ENCODE results near the gene TSPO2. TPM values are rescaled to one million over a fixed set of nuclear protein-coding genes. Genes with fewer than 3 reads are reported as not detected.

TSPO2 gene
- polyA plus RNA-seq, 1 donor (not counting 4 experiments of a cell fraction or from before 2014, with no cell fraction given): not detected

GRCh38 chr6:41074692-41075436 lies 32.6 kb downstream of the TSPO2 start:
- TF ChIP-seq, protein P1, sequence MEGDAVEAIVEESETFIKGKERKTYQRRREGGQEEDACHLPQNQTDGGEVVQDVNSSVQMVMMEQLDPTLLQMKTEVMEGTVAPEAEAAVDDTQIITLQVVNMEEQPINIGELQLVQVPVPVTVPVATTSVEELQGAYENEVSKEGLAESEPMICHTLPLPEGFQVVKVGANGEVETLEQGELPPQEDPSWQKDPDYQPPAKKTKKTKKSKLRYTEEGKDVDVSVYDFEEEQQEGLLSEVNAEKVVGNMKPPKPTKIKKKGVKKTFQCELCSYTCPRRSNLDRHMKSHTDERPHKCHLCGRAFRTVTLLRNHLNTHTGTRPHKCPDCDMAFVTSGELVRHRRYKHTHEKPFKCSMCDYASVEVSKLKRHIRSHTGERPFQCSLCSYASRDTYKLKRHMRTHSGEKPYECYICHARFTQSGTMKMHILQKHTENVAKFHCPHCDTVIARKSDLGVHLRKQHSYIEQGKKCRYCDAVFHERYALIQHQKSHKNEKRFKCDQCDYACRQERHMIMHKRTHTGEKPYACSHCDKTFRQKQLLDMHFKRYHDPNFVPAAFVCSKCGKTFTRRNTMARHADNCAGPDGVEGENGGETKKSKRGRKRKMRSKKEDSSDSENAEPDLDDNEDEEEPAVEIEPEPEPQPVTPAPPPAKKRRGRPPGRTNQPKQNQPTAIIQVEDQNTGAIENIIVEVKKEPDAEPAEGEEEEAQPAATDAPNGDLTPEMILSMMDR (optimal IDR thresholded peaks at IDR 0.05 in 1 of 3, IDR thresholded peaks at IDR 0.05 in 1 of 3, conservative IDR thresholded peaks at IDR 0.05 in 1 of 3; ENCODE audit: extremely low read depth in 1 of 3, insufficient read depth in 2 of 3, low read length in 3 of 3): no peak
- no peak for TF ChIP-seq EZH2 (IDR thresholded peaks at IDR 0.05; ENCODE audit: low read length)
- Histone ChIP-seq H2AFZ (ENCODE audit: control insufficient read depth, low read length) (no peak overlapping the region), H3K9me3 (ENCODE audit: control insufficient read depth, low read depth, low read length) (no peaks in the 10 kb centered on the region), H3K27me3 (ENCODE audit: control insufficient read depth, extremely low read depth, insufficient read depth, low read length) (no peaks in the 10 kb centered on the region), H3K9me1 (ENCODE audit: control insufficient read depth, extremely low read depth, insufficient read depth, low read length) (no peaks in the 10 kb centered on the region), H3K27ac (ENCODE audit: control insufficient read depth, insufficient read depth, low read length) (peak overlapping the region; percentile 87), H3K4me2 (ENCODE audit: control insufficient read depth, extremely low read depth, insufficient read depth, low read depth, low read length) (peak overlapping the region; percentile 88), H4K20me1 (ENCODE audit: control insufficient read depth, extremely low read depth, insufficient read depth, low read length) (no peaks in the 10 kb centered on the region), H3K4me1 (ENCODE audit: control insufficient read depth, extremely low read depth, insufficient read depth, low read length) (peaks cover 11% of the 10 kb centered on the region), H3K4me3 (ENCODE audit: control insufficient read depth in 2 of 3, extremely low read depth in 1 of 3, insufficient read depth in 2 of 3, low read depth in 1 of 3, low read length in 3 of 3) (peak overlapping the region; percentile 61 to 88 (median 68)), H3K79me2 (ENCODE audit: control insufficient read depth, insufficient read depth, low read length) (peaks cover 60% of the 10 kb centered on the region), H3K36me3 (ENCODE audit: control insufficient read depth in 2 of 2, extremely low read depth in 1 of 2, insufficient read depth in 2 of 2, low read length in 2 of 2) (peaks cover 4 to 8% of the 10 kb centered on the region in 2 experiments), H3K9ac (ENCODE audit: control insufficient read depth, extremely low read depth, insufficient read depth, low read length) (peak overlapping the region; percentile 93)
- no peak for FAIRE-seq
- dilution Hi-C loops (cut with MboI; ENCODE audit: extremely low pct_ligation_motif_present, low sequenced_read_pairs): loop anchor here (25.0 kb wide), 1 partner anchor 112 kb away; no protein-coding TSS in a partner anchor
- DNase-seq (ENCODE audit: low read depth, low spot score): no peak

- Histone ChIP-seq H4K20me1 (ENCODE audit: control insufficient read depth, extremely low read depth, insufficient read depth, low read length) (no peaks in the 10 kb centered on the region), H3K27ac (ENCODE audit: control insufficient read depth, insufficient read depth, low read length) (no peak overlapping the region), H3K9me1 (ENCODE audit: control insufficient read depth, extremely low read depth, insufficient read depth, low read length) (no peaks in the 10 kb centered on the region), H3K79me2 (ENCODE audit: control insufficient read depth, insufficient read depth, low read length) (peaks cover 65% of the 10 kb centered on the region), H3K9me3 (ENCODE audit: control insufficient read depth, low read depth, low read length) (no peaks in the 10 kb centered on the region), H3K4me3 (ENCODE audit: control insufficient read depth in 2 of 3, extremely low read depth in 1 of 3, insufficient read depth in 2 of 3, low read depth in 1 of 3, low read length in 3 of 3) (no peak overlapping the region), H3K4me2 (ENCODE audit: control insufficient read depth, extremely low read depth, insufficient read depth, low read depth, low read length) (peak overlapping the region; percentile 88), H2AFZ (ENCODE audit: control insufficient read depth, low read length) (no peak overlapping the region), H3K9ac (ENCODE audit: control insufficient read depth, extremely low read depth, insufficient read depth, low read length) (no peak overlapping the region), H3K27me3 (ENCODE audit: control insufficient read depth, extremely low read depth, insufficient read depth, low read length) (no peaks in the 10 kb centered on the region), H3K36me3 (ENCODE audit: control insufficient read depth in 2 of 2, extremely low read depth in 1 of 2, insufficient read depth in 2 of 2, low read length in 2 of 2) (peaks cover 11 to 17% of the 10 kb centered on the region in 2 experiments), H3K4me1 (ENCODE audit: control insufficient read depth, extremely low read depth, insufficient read depth, low read length) (peaks cover 11% of the 10 kb centered on the region)
- dilution Hi-C loops (cut with MboI; ENCODE audit: extremely low pct_ligation_motif_present, low sequenced_read_pairs): loop anchor here (25.0 kb wide), 1 partner anchor 111 kb away; no protein-coding TSS in a partner anchor
- no peak for TF ChIP-seq EZH2 (IDR thresholded peaks at IDR 0.05; ENCODE audit: low read length)
- TF ChIP-seq, protein P1 (optimal IDR thresholded peaks at IDR 0.05 in 1 of 3, IDR thresholded peaks at IDR 0.05 in 1 of 3, conservative IDR thresholded peaks at IDR 0.05 in 1 of 3; ENCODE audit: extremely low read depth in 1 of 3, insufficient read depth in 2 of 3, low read length in 3 of 3): no peak
- FAIRE-seq (no peak), DNase-seq (ENCODE audit: low read depth, low spot score) (no peak)
These were observed 33.7 kb downstream of the TSPO2 start for GRCh38 chr6:41075651-41076626.

Measured in keratinocyte (primary cell).